HG03045 (cell line): Measurements from ENCODE around the gene KCNJ4.
A peak's percentile ranks its signal among the peaks of the same experiment; 100 is the strongest.
"Not testable (repeated sequence)": the region's sequence is repeated elsewhere in the genome, so short reads cannot be mapped to it uniquely, and the experiment has no call there.

Experiments
- ATAC-seq: cut with Tn5 transposase; IDR thresholded peaks from one replicate; pipeline ENCODE4 v1.9.1; 2021; ENCODE audit warnings: mild to moderate bottlenecking, moderate library complexity; ENCODE audit not compliant: unreplicated experiment

Gene KCNJ4

GRCh38 chr22:38415561-38416321 is 39.3 kb downstream of the KCNJ4 start:
- ATAC-seq, result no peak

- no peak for ATAC-seq
These were observed 40.0 kb downstream of the KCNJ4 start for GRCh38 chr22:38415046-38415445.

- no peak for ATAC-seq
These were observed 41.0 kb downstream of the KCNJ4 start for GRCh38 chr22:38414009-38414395.

- ATAC-seq, result no peak
These were observed 41.7 kb downstream of the KCNJ4 start for GRCh38 chr22:38413085-38414008.

GRCh38 chr22:38412435-38413084 is 42.4 kb downstream of the KCNJ4 start:
- no peak for ATAC-seq

- ATAC-seq, result no peak
These were observed 44.0 kb downstream of the KCNJ4 start for GRCh38 chr22:38411016-38411415.

GRCh38 chr22:38409916-38410315 is 45.1 kb downstream of the KCNJ4 start:
- ATAC-seq, result not testable (repeated sequence)

GRCh38 chr22:38406617-38407016 is 48.4 kb downstream of the KCNJ4 start:
- ATAC-seq, result no peak

GRCh38 chr22:38404419-38404818 is 50.6 kb downstream of the KCNJ4 start:
- no peak for ATAC-seq

GRCh38 chr22:38403812-38404211 is 51.2 kb downstream of the KCNJ4 start:
- no peak for ATAC-seq

- no peak for ATAC-seq
These were observed 52.8 kb downstream of the KCNJ4 start for GRCh38 chr22:38402204-38402603.

GRCh38 chr22:38401336-38402084 is 53.5 kb downstream of the KCNJ4 start:
- no peak for ATAC-seq

- not testable (repeated sequence) for ATAC-seq
These were observed 54.7 kb downstream of the KCNJ4 start for GRCh38 chr22:38400256-38400655.

- no peak for ATAC-seq
These were observed 56.2 kb downstream of the KCNJ4 start for GRCh38 chr22:38398609-38399461.

- not testable (repeated sequence) for ATAC-seq
These were observed 56.8 kb downstream of the KCNJ4 start for GRCh38 chr22:38398181-38398608.

GRCh38 chr22:38397189-38398085 is 57.6 kb downstream of the KCNJ4 start:
- ATAC-seq, result peak; percentile 34

GRCh38 chr22:38396440-38397069 is 58.4 kb downstream of the KCNJ4 start:
- ATAC-seq, result not testable (repeated sequence)

- ATAC-seq, result not testable (repeated sequence)
These were observed 59.1 kb downstream of the KCNJ4 start for GRCh38 chr22:38395944-38396343.
